A673 (cell line): ENCODE measurements around the gene TTC3. TPM values are rescaled to one million over a fixed set of nuclear protein-coding genes. Genes with fewer than 3 reads are reported as not detected.

Experiments
- BruUV-seq: library from RNA; stranded (reverse); fragments of 400-500 nt; replicated peaks from 2 replicates; lab custom pipeline; 2021; lab: Mats Ljungman, UMichigan
- CTCF ChIA-PET: fragments of 300-600 bp; sonication (Branson Sonifier 250); formaldehyde crosslinking; loops from one replicate; lab custom pipeline; 2022; ENCODE audit warnings: antibody characterized with exemption; lab: Charles Lee
- POLR2A ChIA-PET: fragments of 300-600 bp; sonication (Branson Sonifier 250); formaldehyde crosslinking; loops from one replicate; lab custom pipeline; 2022; ENCODE audit warnings: antibody characterized with exemption; ENCODE audit not compliant: low non-redundant PET; lab: Charles Lee
- DNase-seq: peaks from one replicate; pipeline ENCODE4 v3.0.0-alpha.2; 2015; ENCODE audit warnings: low spot score
- H3K27ac ChIP-seq: fragments of 200-600 bp; sonication (generic); 2 replicates; pipeline ENCODE4 v1.5.1; 2016; ENCODE audit warnings: mixed run types, low read depth, mild to moderate bottlenecking, mixed read lengths, antibody characterized with exemption, low read length; ENCODE audit not compliant: poor library complexity, severe bottlenecking
- H3K27me3 ChIP-seq: fragments of 200-600 bp; sonication (generic); replicated peaks from 2 replicates; pipeline ENCODE4 v1.6.1; 2017; ENCODE audit warnings: mixed run types, low read depth, mild to moderate bottlenecking, mixed read lengths, antibody characterized with exemption, low read length; ENCODE audit not compliant: insufficient read depth, poor library complexity
- H3K36me3 ChIP-seq: fragments of 200-600 bp; sonication (generic); 2 replicates; pipeline ENCODE4 v1.6.1; 2016; ENCODE audit warnings: mixed run types, mild to moderate bottlenecking, mixed read lengths, antibody characterized with exemption, low read length; ENCODE audit not compliant: insufficient read depth, poor library complexity, severe bottlenecking
- H3K4me1 ChIP-seq: fragments of 200-600 bp; sonication (generic); 2 replicates; pipeline ENCODE4 v1.6.1; 2017; ENCODE audit warnings: mixed run types, mild to moderate bottlenecking, mixed read lengths, antibody characterized with exemption, low read length; ENCODE audit not compliant: insufficient read depth, poor library complexity, severe bottlenecking
- H3K4me3 ChIP-seq: fragments of 200-600 bp; sonication (generic); 2 replicates; pipeline ENCODE4 v1.5.1; 2016; ENCODE audit warnings: low read depth, mixed run types, mild to moderate bottlenecking, mixed read lengths, low read length; ENCODE audit not compliant: poor library complexity, severe bottlenecking
- H3K9me3 ChIP-seq: fragments of 200-600 bp; sonication (generic); 2 replicates; pipeline ENCODE4 v1.6.1; 2016; ENCODE audit warnings: mixed run types, low read depth, mild to moderate bottlenecking, mixed read lengths, antibody characterized with exemption, low read length; ENCODE audit not compliant: poor library complexity, severe bottlenecking
- EZH2 ChIP-seq: fragments of 200-600 bp; sonication (generic); IDR thresholded peaks from 2 replicates; pipeline ENCODE4 v1.6.1; 2017; ENCODE audit warnings: borderline replicate concordance, low read depth, mild to moderate bottlenecking, mixed read lengths, antibody characterized with exemption, low read length; ENCODE audit not compliant: poor library complexity, severe bottlenecking
- intact Hi-C: fragments of 100-400 bp; cut with micrococcal nuclease; formaldehyde crosslinking; loops from one replicate; pipeline ENCODE4 v1.10.0; 2022; ENCODE audit not compliant: unreplicated experiment
- total RNA-seq: library from RNA; stranded (reverse); gene quantifications from 2 replicates; pipeline ENCODE4 v1.2.3, GENCODE V29; 2021
- TF ChIP-seq, protein P1 (sequence below): fragments of 300-800, 200-600 bp; sonication (generic); conservative IDR thresholded peaks from 2 replicates; pipeline ENCODE4 v1.5.1; 2017; ENCODE audit warnings: low read depth, mild to moderate bottlenecking, antibody characterized with exemption, low read length, moderate library complexity, mixed read lengths

The TTC3 gene
- total RNA-seq, 1 experiment from 2014 or later: 137 TPM

DNA sequence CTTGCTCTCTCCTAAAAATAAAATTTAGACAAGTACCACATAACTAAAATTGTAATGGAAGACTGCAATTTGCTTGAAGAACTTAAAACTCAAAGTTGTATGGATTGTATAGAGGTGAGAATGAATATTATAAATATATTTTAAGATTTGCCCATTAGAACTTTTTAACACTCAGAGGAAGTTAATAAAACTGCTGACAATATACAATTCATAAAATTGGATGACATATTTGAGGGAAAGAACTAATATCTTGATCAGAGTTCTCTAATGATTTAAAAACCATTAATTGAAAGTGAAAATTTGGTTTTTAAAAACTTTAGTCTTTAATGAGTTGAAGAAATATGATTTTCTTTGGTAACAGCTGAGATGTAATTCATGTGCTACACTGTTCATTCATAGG lies 20.9 kb downstream of the TTC3 start:
- no peak for DNase-seq
- no peak for TF ChIP-seq EZH2
- TF ChIP-seq, protein P1, sequence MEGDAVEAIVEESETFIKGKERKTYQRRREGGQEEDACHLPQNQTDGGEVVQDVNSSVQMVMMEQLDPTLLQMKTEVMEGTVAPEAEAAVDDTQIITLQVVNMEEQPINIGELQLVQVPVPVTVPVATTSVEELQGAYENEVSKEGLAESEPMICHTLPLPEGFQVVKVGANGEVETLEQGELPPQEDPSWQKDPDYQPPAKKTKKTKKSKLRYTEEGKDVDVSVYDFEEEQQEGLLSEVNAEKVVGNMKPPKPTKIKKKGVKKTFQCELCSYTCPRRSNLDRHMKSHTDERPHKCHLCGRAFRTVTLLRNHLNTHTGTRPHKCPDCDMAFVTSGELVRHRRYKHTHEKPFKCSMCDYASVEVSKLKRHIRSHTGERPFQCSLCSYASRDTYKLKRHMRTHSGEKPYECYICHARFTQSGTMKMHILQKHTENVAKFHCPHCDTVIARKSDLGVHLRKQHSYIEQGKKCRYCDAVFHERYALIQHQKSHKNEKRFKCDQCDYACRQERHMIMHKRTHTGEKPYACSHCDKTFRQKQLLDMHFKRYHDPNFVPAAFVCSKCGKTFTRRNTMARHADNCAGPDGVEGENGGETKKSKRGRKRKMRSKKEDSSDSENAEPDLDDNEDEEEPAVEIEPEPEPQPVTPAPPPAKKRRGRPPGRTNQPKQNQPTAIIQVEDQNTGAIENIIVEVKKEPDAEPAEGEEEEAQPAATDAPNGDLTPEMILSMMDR: no peak

DNA sequence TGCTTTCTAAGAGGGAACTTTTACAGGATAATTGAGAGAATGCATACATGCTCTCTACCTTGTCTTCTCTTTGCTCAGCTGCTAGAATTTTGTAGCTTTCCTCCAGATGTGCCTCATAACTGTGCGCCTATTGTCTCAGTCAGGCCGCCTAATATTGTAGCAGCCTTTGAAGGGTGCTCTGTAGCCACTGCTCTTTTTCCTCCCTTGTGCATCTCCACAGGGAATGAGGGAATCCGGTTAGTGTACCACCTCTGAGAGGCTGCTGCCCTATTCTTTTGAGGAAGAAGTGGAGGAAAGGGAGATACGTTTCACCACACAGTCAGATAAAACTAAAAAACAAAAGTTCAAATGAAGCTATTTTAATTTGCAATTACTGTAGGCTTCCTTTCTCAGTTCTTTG lies 22.8 kb downstream of the TTC3 start:
- peaks cover 37% of the 10 kb centered on the region for H3K36me3 ChIP-seq
- intact Hi-C loops: no loop called here
- ChIA-PET POLR2A (no interaction called here), CTCF (interaction anchor here (1.0 kb wide), 1 partner anchor 119 kb away, joined by 3 read pairs; no protein-coding TSS in a partner anchor)
- BruUV-seq: no TSS peak
- DNase-seq: no peak
- H3K27ac ChIP-seq: no peak overlapping the region
- no peak overlapping the region for H3K4me3 ChIP-seq
- TF ChIP-seq, protein P1: no peak
- TF ChIP-seq EZH2: no peak
- H3K27me3 ChIP-seq: no peaks in the 10 kb centered on the region
- H3K4me1 ChIP-seq: peaks cover 4% of the 10 kb centered on the region
- no peaks in the 10 kb centered on the region for H3K9me3 ChIP-seq

More for the DNA sequence above, 20.9 kb downstream of the TTC3 start:
- intact Hi-C loops: no loop called here
- POLR2A ChIA-PET: no interaction called here
- CTCF ChIA-PET: no interaction called here
- H3K27me3 ChIP-seq: no peaks in the 10 kb centered on the region
- H3K4me3 ChIP-seq: no peak overlapping the region
- no TSS peak for BruUV-seq
- peaks cover 4% of the 10 kb centered on the region for H3K4me1 ChIP-seq
- H3K9me3 ChIP-seq: no peaks in the 10 kb centered on the region
- H3K36me3 ChIP-seq: peaks cover 33% of the 10 kb centered on the region
- no peak overlapping the region for H3K27ac ChIP-seq

DNA sequence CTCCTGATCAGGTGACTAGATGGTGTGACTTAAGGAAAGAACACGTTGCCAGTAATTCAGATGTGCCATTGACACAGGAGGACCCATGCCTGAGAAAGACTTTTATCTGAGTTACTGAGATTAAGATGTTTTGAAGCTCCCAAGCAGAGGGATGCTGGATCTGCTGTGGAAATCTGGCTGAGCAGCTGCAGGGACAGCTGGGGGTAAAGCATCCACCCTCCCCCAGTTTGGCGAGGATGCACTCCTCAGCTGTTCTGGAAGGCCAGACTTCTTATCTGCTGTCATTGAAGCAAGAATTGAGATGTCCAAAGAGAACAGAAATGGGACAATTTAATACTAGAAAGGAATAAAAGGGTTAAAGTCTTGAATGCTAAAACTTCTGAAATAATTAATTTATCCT lies 25.7 kb downstream of the TTC3 start:
- H3K36me3 ChIP-seq: peaks cover 37% of the 10 kb centered on the region
- DNase-seq: no peak
- peaks cover 4% of the 10 kb centered on the region for H3K4me1 ChIP-seq
- no peaks in the 10 kb centered on the region for H3K27me3 ChIP-seq
- CTCF ChIA-PET: no interaction called here
- no TSS peak for BruUV-seq
- no peak overlapping the region for H3K4me3 ChIP-seq
- H3K9me3 ChIP-seq: no peaks in the 10 kb centered on the region
- TF ChIP-seq EZH2: no peak
- TF ChIP-seq, protein P1: no peak
- intact Hi-C loops: no loop called here
- H3K27ac ChIP-seq: no peak overlapping the region
- POLR2A ChIA-PET: no interaction called here
